HFFc6 (cell line): Measurements from ENCODE around the gene ACSS3. TPM values are rescaled to one million over a fixed set of nuclear protein-coding genes. Genes with fewer than 3 reads are reported as not detected.

ENCODE experiments used
- DNase-seq: peaks from one replicate; pipeline ENCODE4 v3.0.0-alpha.2; 2018
- H3K27ac Mint-ChIP-seq: 2 replicates; pipeline ENCODE4 v1.8.0; 2020; ENCODE audit warnings: mild to moderate bottlenecking, mixed read lengths
- H3K27me3 Mint-ChIP-seq: 2 replicates; pipeline ENCODE4 v1.8.0; 2021; ENCODE audit warnings: mild to moderate bottlenecking, moderate library complexity, mixed read lengths; ENCODE audit not compliant: insufficient read depth
- H3K36me3 Mint-ChIP-seq: 2 replicates; pipeline ENCODE4 v1.8.0; 2021; ENCODE audit warnings: low read depth, mixed read lengths
- H3K4me1 Mint-ChIP-seq: 2 replicates; pipeline ENCODE4 v1.8.0; 2020; ENCODE audit warnings: low read depth, mixed read lengths
- H3K4me3 Mint-ChIP-seq: 2 replicates; pipeline ENCODE4 v1.8.0; 2020; ENCODE audit warnings: mild to moderate bottlenecking, moderate library complexity, mixed read lengths
- H3K9me3 Mint-ChIP-seq: 2 replicates; pipeline ENCODE4 v1.8.0; 2020; ENCODE audit warnings: mild to moderate bottlenecking, mixed read lengths
- CTCF ChIP-seq: fragments of 200-600 bp; sonication (generic); IDR thresholded peaks from 2 replicates; pipeline ENCODE4 v1.5.0; 2021; ENCODE audit warnings: antibody characterized with exemption, mild to moderate bottlenecking
- total RNA-seq, 6 experiments: library from RNA; stranded (reverse); fragmentation: NEBNext Ultra II Directional; extraction: Animal tissue kit (Norgen Biotek cat#: 25700); gene quantifications; 2 replicates in 1 of 6; 3 replicates in 5 of 6; pipeline ENCODE4 v1.2.3, GENCODE V29; 2021

The ACSS3 gene
- total RNA-seq, 6 experiments from 2014 or later, result 0.66 to 1.1 (median 0.91) TPM

DNA sequence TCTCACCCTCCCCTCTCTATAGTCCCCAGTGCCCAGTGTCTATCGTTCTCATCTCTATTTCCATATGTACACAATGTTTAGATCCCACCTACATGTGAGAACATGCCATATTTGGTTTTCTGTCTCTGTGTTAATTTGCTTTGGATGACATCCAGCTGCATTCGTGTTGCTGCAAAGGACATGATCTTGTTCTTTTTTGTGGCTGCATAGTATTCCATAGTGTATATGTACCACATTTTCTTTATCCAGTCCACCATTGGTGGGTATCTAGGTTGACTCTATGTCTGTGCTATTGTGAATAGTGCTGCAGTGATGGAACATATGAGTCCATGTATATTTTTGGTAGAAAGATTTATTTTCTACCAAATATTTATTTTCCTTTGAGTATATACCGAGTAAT lies 45.7 kb downstream of the ACSS3 start:
- Mint-ChIP-seq H3K27me3 (peaks cover 1% of the 10 kb centered on the region; the same call in 1 of the 2 replicates), H3K27ac (no peak overlapping the region), H3K4me3 (no peak overlapping the region), H3K9me3 (no peaks in the 10 kb centered on the region), H3K36me3 (no peaks in the 10 kb centered on the region), H3K4me1 (no peaks in the 10 kb centered on the region)
- no peak for TF ChIP-seq CTCF
- DNase-seq, result no peak

- Mint-ChIP-seq H3K27ac (no peak overlapping the region), H3K4me3 (no peak overlapping the region), H3K4me1 (no peaks in the 10 kb centered on the region), H3K27me3 (peaks cover 1% of the 10 kb centered on the region; the same call in 1 of the 2 replicates), H3K36me3 (no peaks in the 10 kb centered on the region), H3K9me3 (no peaks in the 10 kb centered on the region)
- no peak for TF ChIP-seq CTCF
- no peak for DNase-seq
These were observed 47.8 kb downstream of the ACSS3 start for GRCh38 chr12:81125691-81126090.

DNA sequence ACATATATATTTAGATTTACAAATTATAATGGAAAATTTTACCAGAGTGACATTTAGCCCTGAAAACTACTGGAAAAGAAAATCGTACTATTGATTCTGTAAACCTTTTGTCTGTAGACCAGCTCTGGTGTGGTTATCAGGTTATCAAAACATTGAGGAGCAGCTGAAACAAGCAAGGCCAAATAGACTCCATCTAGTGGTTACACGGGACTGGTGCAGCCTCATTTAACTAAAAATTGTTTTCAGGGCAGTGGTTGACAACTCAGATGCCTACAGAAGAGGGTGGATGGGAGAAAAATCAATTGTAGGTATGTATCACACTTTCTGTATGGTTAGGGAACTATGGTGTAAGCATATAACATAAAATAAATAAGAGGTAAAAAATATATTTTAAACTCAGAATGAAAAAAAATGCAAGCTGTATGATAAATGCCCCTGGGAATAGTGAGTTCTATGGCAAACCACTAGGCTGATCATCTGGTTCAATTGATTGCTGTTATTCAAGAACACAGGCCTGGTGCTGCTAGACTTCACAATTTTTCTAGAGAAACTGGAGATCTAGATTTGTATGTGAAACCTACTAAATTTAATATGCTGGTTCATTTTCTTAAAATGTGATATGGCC lies 51.2 kb downstream of the ACSS3 start:
- DNase-seq, result peak; percentile 53
- TF ChIP-seq CTCF, result peak; percentile 88
- H3K4me1 Mint-ChIP-seq, result no peaks in the 10 kb centered on the region
- H3K9me3 Mint-ChIP-seq, result no peaks in the 10 kb centered on the region
- H3K27ac Mint-ChIP-seq, result no peak overlapping the region
- H3K27me3 Mint-ChIP-seq, result no peaks in the 10 kb centered on the region
- H3K4me3 Mint-ChIP-seq, result no peak overlapping the region
- no peaks in the 10 kb centered on the region for H3K36me3 Mint-ChIP-seq

DNA sequence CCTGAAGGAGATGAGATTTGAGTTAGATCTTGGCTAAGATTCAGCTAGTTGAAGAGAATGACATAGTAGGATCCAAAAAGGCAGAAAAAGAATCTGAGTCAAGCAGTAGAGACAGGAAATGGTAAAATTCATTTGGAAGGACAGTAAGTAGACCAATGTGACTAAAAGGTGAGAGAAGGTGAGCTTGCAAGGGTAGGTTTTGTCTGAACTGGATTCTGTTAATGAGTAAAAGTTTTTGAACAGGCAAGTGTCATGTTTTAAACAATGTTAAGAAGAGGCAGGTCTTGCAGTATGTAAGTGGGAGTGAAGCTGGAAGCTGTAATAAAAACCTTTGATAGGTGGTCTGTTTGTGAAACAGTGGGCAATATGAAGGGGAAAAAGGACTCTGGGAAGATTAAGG lies 58.6 kb downstream of the ACSS3 start:
- H3K4me3 Mint-ChIP-seq, result no peak overlapping the region
- DNase-seq, result no peak
- H3K9me3 Mint-ChIP-seq, result no peaks in the 10 kb centered on the region
- H3K36me3 Mint-ChIP-seq, result no peaks in the 10 kb centered on the region
- H3K27me3 Mint-ChIP-seq, result no peaks in the 10 kb centered on the region
- H3K27ac Mint-ChIP-seq, result no peak overlapping the region
- no peaks in the 10 kb centered on the region for H3K4me1 Mint-ChIP-seq
- TF ChIP-seq CTCF, result no peak

DNA sequence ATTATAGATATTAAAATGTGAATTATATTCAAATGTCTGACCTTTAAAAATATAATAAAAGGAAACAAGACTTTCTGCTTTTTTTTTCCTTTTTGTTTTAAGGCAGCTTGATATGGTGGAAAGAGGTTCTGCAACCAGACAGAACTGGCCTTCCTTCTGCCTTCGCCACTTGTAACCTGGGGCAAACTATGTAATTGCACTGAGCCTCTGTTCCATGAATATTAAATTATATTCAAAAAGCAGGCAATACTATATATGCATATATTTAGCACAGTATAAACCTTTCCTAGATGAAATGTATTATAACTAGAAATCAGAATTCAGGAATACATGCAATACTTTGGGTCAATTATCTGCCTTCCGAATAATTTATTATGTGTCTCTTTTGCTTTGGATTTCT lies 59.9 kb downstream of the ACSS3 start:
- no peak overlapping the region for H3K4me3 Mint-ChIP-seq
- no peak for DNase-seq
- no peaks in the 10 kb centered on the region for H3K36me3 Mint-ChIP-seq
- H3K27me3 Mint-ChIP-seq, result no peaks in the 10 kb centered on the region
- TF ChIP-seq CTCF, result no peak
- H3K4me1 Mint-ChIP-seq, result no peaks in the 10 kb centered on the region
- H3K9me3 Mint-ChIP-seq, result no peaks in the 10 kb centered on the region
- no peak overlapping the region for H3K27ac Mint-ChIP-seq

DNA sequence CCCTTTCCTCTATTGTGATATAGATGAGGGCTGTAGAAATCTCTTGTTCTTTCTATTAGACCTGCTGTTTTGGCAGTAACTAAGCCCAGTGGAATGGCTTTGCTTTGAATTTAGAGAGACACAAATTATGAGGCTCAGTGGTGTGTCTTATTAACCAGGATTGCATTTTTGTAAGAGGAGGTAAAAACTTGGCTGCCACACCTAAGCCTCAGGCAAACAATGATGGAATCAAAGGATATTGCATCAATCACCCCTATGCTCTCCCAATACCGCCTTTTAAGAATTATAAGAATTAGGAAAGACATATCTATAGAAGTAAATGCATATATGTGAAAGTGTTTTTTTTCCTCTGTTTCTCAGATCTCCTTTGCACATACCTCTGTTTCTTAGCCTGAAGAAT lies 63.3 kb downstream of the ACSS3 start:
- Mint-ChIP-seq H3K4me1 (no peaks in the 10 kb centered on the region), H3K36me3 (no peaks in the 10 kb centered on the region), H3K27ac (no peak overlapping the region), H3K27me3 (no peaks in the 10 kb centered on the region), H3K4me3 (no peak overlapping the region), H3K9me3 (no peaks in the 10 kb centered on the region)
- TF ChIP-seq CTCF, result no peak
- no peak for DNase-seq
